Left lung (tissue), 10 donors: ENCODE data around the gene SLC26A11. TPM values are rescaled to one million over a fixed set of nuclear protein-coding genes. Genes with fewer than 3 reads are reported as not detected.

Experiments used
- ATAC-seq: fragments of 200-7000 bp; cut with Tn5 transposase; one replicate; pipeline ENCODE4 v1.9.1; 2020; ENCODE audit warnings: moderate library complexity
- DNase-seq, 4 donors: peaks; one replicate each; pipeline ENCODE4 v3.0.0-alpha.2; 2013 to 2020
- H3K27ac ChIP-seq, 2 donors: fragments of 200-600 bp; sonication (generic) in 1 of 2; one replicate each; pipeline versions ENCODE4 v1.5.0 to v1.8.0; 2020 to 2021
- H3K27me3 ChIP-seq, 2 donors: fragments of 200-600 bp; sonication (generic) in 1 of 2; one replicate each; pipeline versions ENCODE4 v1.5.0 to v1.8.0; 2020 to 2021
- H3K36me3 ChIP-seq, 2 donors: fragments of 200-600 bp; sonication (generic) in 1 of 2; one replicate each; pipeline versions ENCODE4 v1.5.0 to v1.8.0; 2020 to 2021
- H3K4me1 ChIP-seq, 2 donors: fragments of 200-600 bp; one replicate each; pipeline ENCODE4 v1.8.0; 2021
- H3K4me3 ChIP-seq, 2 donors: fragments of 200-600 bp; sonication (generic) in 1 of 2; one replicate each; pipeline versions ENCODE4 v1.5.0 to v1.8.0; 2020 to 2021; ENCODE audit warnings: mild to moderate bottlenecking in 1 of 2
- H3K9me3 ChIP-seq, 2 donors: fragments of 200-600 bp; sonication (generic) in 1 of 2; one replicate each; pipeline versions ENCODE4 v1.5.0 to v1.8.0; 2020 to 2021
- CTCF ChIP-seq, 2 donors: fragments of 200-600 bp; sonication (generic) in 1 of 2; IDR thresholded peaks; one replicate each; pipeline versions ENCODE4 v1.5.0 to v1.8.0; 2021; ENCODE audit warnings: antibody characterized with exemption in 2 of 2
- intact Hi-C, 2 donors: fragments of 100-400 bp; cut with DNase I; formaldehyde crosslinking; loops; one replicate each; pipeline versions ENCODE4 v1.11.2 to v1.14.2; 2022
- polyA plus RNA-seq, 6 donors: library from polyadenylated mRNA; unstranded; fragments of 120-200 nt; gene quantifications; one replicate each; pipeline ENCODE4 v1.2.1, GENCODE V29; 2013; ENCODE audit not compliant: insufficient read length in 6 of 6
- total RNA-seq, 2 donors: library from RNA; stranded (reverse); fragmentation: NEBNext Ultra II Directional; extraction: Animal tissue kit (Norgen Biotek cat#: 25700); gene quantifications; one replicate each; pipeline ENCODE4 v1.2.1, GENCODE V29; 2021
- donor health status: DM: no; HTN: yes; CAD: no.
- donor health status: DM: no; HTN: no; CAD: no.

Gene SLC26A11
- total and polyA plus RNA-seq, 8 donors = 22.3 to 36.0 (median 24.6) TPM

GRCh38 chr17:80187515-80187941, 32.7 kb upstream of the SLC26A11 start:
- Histone ChIP-seq H3K4me1 (peaks cover 4 to 19% of the 10 kb centered on the region in 2 donors), H3K36me3 (no peaks in the 10 kb centered on the region), H3K27me3 (peaks cover 0 to 4% of the 10 kb centered on the region in 2 donors), H3K4me3 (peak overlapping the region in 1 of 2 donors; percentile 4), H3K9me3 (no peaks in the 10 kb centered on the region), H3K27ac (peak overlapping the region in 1 of 2 donors; percentile 24)
- ATAC-seq = peak; percentile 90
- peak in 3 of 4 donors; percentile 18 to 85 (median 59) for DNase-seq
- no peak for TF ChIP-seq CTCF (IDR thresholded peaks at IDR 0.05)
- intact Hi-C loops = no loop called here

DNA sequence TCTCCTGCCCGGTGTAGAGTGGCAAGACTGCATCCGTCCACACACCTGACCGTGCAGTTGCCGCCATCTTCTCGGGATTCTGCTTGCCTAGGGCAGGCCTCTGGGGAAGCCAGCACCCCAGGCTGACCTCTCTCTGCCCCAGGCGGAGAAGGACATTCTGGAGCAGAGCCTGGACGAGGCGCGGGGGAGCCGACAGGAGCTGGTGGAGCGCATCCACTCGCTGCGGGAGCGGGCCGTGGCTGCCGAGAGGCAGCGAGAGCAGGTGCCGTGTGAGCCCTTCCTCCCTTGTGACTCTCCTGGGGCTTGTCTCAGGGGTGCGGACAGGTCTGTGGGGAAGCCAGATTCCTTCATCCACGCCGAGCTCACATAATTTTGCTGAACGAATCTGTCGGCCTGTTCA, 30.6 kb upstream of the SLC26A11 start:
- Histone ChIP-seq H3K4me3 (no peak overlapping the region), H3K4me1 (peaks cover 4 to 19% of the 10 kb centered on the region in 2 donors), H3K27me3 (peaks cover 0 to 4% of the 10 kb centered on the region in 2 donors), H3K9me3 (no peaks in the 10 kb centered on the region), H3K36me3 (no peaks in the 10 kb centered on the region), H3K27ac (no peak overlapping the region)
- no peak for ATAC-seq
- TF ChIP-seq CTCF (IDR thresholded peaks at IDR 0.05) = no peak
- intact Hi-C loops = no loop called here
- DNase-seq = no peak

GRCh38 chr17:80190716-80191115, 29.5 kb upstream of the SLC26A11 start:
- intact Hi-C loops = no loop called here
- H3K4me3 ChIP-seq = no peak overlapping the region
- DNase-seq (no peak), ATAC-seq (no peak)
- no peaks in the 10 kb centered on the region for H3K36me3 ChIP-seq
- TF ChIP-seq CTCF (IDR thresholded peaks at IDR 0.05) = no peak
- H3K27me3 ChIP-seq = peaks cover 0 to 4% of the 10 kb centered on the region in 2 donors
- H3K4me1 ChIP-seq = peaks cover 4 to 19% of the 10 kb centered on the region in 2 donors
- no peaks in the 10 kb centered on the region for H3K9me3 ChIP-seq
- no peak overlapping the region for H3K27ac ChIP-seq

- TF ChIP-seq CTCF (IDR thresholded peaks at IDR 0.05) = no peak
- no peak overlapping the region for H3K27ac ChIP-seq
- peaks cover 0 to 4% of the 10 kb centered on the region in 2 donors for H3K27me3 ChIP-seq
- no peaks in the 10 kb centered on the region for H3K36me3 ChIP-seq
- intact Hi-C loops = no loop called here
- no peaks in the 10 kb centered on the region for H3K9me3 ChIP-seq
- H3K4me3 ChIP-seq = no peak overlapping the region
- peaks cover 4 to 19% of the 10 kb centered on the region in 2 donors for H3K4me1 ChIP-seq
- ATAC-seq (no peak), DNase-seq (no peak)
These were observed 29.0 kb upstream of the SLC26A11 start for GRCh38 chr17:80191192-80191591.

DNA sequence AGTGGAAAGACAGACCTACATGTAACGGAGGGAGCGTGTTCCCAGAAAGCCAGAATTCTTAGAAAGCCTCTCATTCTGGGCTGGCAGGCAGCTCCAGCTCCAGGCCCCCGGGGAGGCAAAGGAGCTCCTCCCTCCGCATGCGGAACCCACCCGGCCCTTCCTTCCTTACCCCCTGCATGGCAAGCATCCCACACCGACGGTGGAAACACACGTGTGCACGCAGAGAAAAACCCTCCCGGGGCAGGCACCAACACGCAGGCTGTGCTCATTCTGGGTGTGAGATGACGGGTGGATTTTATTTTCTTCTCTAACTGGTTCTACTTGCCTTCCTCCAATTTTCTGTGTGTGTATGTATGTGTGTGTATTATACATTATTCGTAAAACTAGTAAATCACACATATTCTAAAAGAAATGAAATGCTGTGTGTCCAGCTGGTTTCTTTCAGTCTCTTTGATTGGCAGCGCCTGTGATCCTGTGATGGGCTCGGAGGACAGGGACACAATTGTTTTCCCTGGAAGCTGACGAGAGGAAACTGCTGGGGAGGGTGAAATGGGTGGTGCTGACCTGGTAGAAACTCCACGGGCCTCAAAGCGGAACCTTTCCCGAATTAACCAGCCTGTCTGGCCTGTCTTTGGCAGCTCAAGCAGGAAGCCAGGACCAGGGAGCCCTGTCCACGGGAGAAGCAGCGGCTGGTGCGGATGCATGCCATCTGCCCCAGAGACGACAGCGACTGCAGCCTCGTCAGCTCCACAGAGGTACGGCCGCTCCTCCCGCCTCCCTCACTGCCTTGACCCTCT, 28.2 kb upstream of the SLC26A11 start:
- Histone ChIP-seq H3K4me1 (peaks cover 4 to 19% of the 10 kb centered on the region in 2 donors), H3K27ac (peak overlapping the region in 1 of 2 donors; percentile 13), H3K36me3 (no peaks in the 10 kb centered on the region), H3K9me3 (no peaks in the 10 kb centered on the region), H3K4me3 (no peak overlapping the region), H3K27me3 (peaks cover 0 to 4% of the 10 kb centered on the region in 2 donors)
- peak in 1 of 4 donors; percentile 19 for DNase-seq
- no peak for TF ChIP-seq CTCF (IDR thresholded peaks at IDR 0.05)
- intact Hi-C loops = no loop called here
- no peak for ATAC-seq
